SK-N-SH (cell line): Measurements from ENCODE around the gene THYN1. TPM values are rescaled to one million over a fixed set of nuclear protein-coding genes. Genes with fewer than 3 reads are reported as not detected.
A peak's percentile ranks its signal among the peaks of the same experiment; 100 is the strongest.

Experiments used
- CTCF ChIA-PET: fragments of 300-600, 350-600 bp; formaldehyde crosslinking; extraction: SDS; loops from one replicate; lab custom pipeline; 2021; lab: Yijun Ruan, JAX
- POLR2A ChIA-PET: fragments of 350-600 bp; sonication (Branson Sonifier 250); formaldehyde crosslinking; extraction: SDS; loops from one replicate; lab custom pipeline; 2020; ENCODE audit warnings: antibody characterized with exemption, inconsistent platforms; lab: Yijun Ruan, JAX
- DNase-seq: peaks from one replicate; pipeline ENCODE4 v3.0.0; 2012
- H2AFZ ChIP-seq: fragments of 200-600 bp; sonication (generic); 2 replicates; pipeline ENCODE4 v1.8.1; 2016; ENCODE audit warnings: antibody characterized with exemption, mild to moderate bottlenecking, low read depth
- H3F3A ChIP-seq: fragments of 200-600 bp; sonication (generic); replicated peaks from 2 replicates; pipeline ENCODE3; 2016; ENCODE audit warnings: antibody characterized with exemption, mild to moderate bottlenecking; ENCODE audit not compliant: insufficient read depth
- H3K27ac ChIP-seq, 2 experiments: fragments of 200-500 bp in 1 of 2; fragments of 200-600 bp in 1 of 2; sonication (Bioruptor generic) in 1 of 2; sonication (generic), shearing (Covaris generic) in 1 of 2; 2 replicates each; pipeline versions ENCODE4 v1.5.1 to v1.6.1; 2014 to 2016; ENCODE audit warnings: low read depth in 2 of 2, inconsistent platforms in 1 of 2, low read length in 1 of 2, mild to moderate bottlenecking in 1 of 2, mixed read lengths in 1 of 2
- H3K27me3 ChIP-seq: fragments of 200-600 bp; sonication (generic), shearing (Covaris generic); 2 replicates; pipeline ENCODE4 v1.6.1; 2016; ENCODE audit warnings: mixed run types; ENCODE audit not compliant: insufficient read depth
- H3K36me3 ChIP-seq, 2 experiments: fragments of 200-500 bp in 1 of 2; fragments of 200-600 bp in 1 of 2; sonication (Bioruptor generic) in 1 of 2; sonication (generic) in 1 of 2; replicated peaks in 1 of 2; 2 replicates each; pipeline versions ENCODE3 to v1.5.1; 2014 to 2016; ENCODE audit warnings: low read length in 1 of 2, mild to moderate bottlenecking in 1 of 2; ENCODE audit not compliant: insufficient read depth in 2 of 2, control insufficient read depth in 1 of 2
- H3K4me1 ChIP-seq, 2 experiments: fragments of 200-500 bp in 1 of 2; fragments of 200-600 bp in 1 of 2; sonication (Bioruptor generic) in 1 of 2; sonication (generic), shearing (Covaris generic) in 1 of 2; 2 replicates each; pipeline versions ENCODE4 v1.5.1 to v1.6.1; 2014 to 2016; ENCODE audit warnings: low read depth in 1 of 2, low read length in 1 of 2, mixed run types in 1 of 2; ENCODE audit not compliant: insufficient read depth in 2 of 2, control insufficient read depth in 1 of 2
- H3K4me2 ChIP-seq: fragments of 200-600 bp; sonication (generic), shearing (Covaris generic); 2 replicates; pipeline ENCODE4 v1.6.1; 2017; ENCODE audit warnings: mixed run types
- H3K4me3 ChIP-seq, 2 experiments: fragments of 200-500 bp in 1 of 2; fragments of 200-600 bp in 1 of 2; sonication (Bioruptor generic) in 1 of 2; sonication (generic), shearing (Covaris generic) in 1 of 2; 2 replicates each; pipeline versions ENCODE4 v1.5.1 to v1.8.1; 2014 to 2016; ENCODE audit warnings: low read depth in 2 of 2, inconsistent platforms in 1 of 2, low read length in 1 of 2, mild to moderate bottlenecking in 1 of 2, mixed read lengths in 1 of 2, moderate library complexity in 1 of 2
- H3K79me2 ChIP-seq: fragments of 200-600 bp; sonication (generic); 2 replicates; pipeline ENCODE4 v1.8.1; 2017; ENCODE audit warnings: mild to moderate bottlenecking; ENCODE audit not compliant: insufficient read depth
- H3K9ac ChIP-seq: fragments of 200-600 bp; sonication (generic); 2 replicates; pipeline ENCODE4 v1.6.1; 2017; ENCODE audit warnings: mixed run types
- H3K9me2 ChIP-seq: fragments of 200-600 bp; sonication (generic); 2 replicates; pipeline ENCODE4 v1.6.1; 2017; ENCODE audit warnings: mixed run types
- H3K9me3 ChIP-seq: fragments of 200-600 bp; sonication (generic); 2 replicates; pipeline ENCODE4 v1.6.1; 2017; ENCODE audit warnings: mixed run types, mild to moderate bottlenecking, moderate library complexity
- H4K20me1 ChIP-seq: fragments of 200-600 bp; sonication (generic); 2 replicates; pipeline ENCODE4 v1.6.1; 2017; ENCODE audit warnings: mild to moderate bottlenecking, mixed run types; ENCODE audit not compliant: insufficient read depth
- CHD2 ChIP-seq: fragments of 150-350 bp; IDR thresholded peaks from 2 replicates; pipeline ENCODE4 v1.6.1; 2018; ENCODE audit warnings: low read length; ENCODE audit not compliant: partially characterized antibody
- ELF1 ChIP-seq: IDR thresholded peaks from 2 replicates; pipeline ENCODE4 v1.4.0; 2012
- EP300 ChIP-seq, 2 experiments: IDR thresholded peaks; 2 replicates each; pipeline versions ENCODE4 v1.4.0 to v1.6.1; 2012; ENCODE audit warnings: borderline replicate concordance in 1 of 2, low read depth in 1 of 2, low read length in 1 of 2
- FOSL2 ChIP-seq: IDR thresholded peaks from 2 replicates; pipeline ENCODE4 v1.4.0; 2012; ENCODE audit warnings: low read depth, mild to moderate bottlenecking, moderate library complexity, borderline replicate concordance
- FOXJ3 ChIP-seq: sonication (generic); formaldehyde crosslinking; IDR thresholded peaks from 2 replicates; pipeline ENCODE4 v1.5.1; 2020; ENCODE audit warnings: mild to moderate bottlenecking, missing genetic modification reagents
- GABPA ChIP-seq: IDR thresholded peaks from 2 replicates; pipeline ENCODE4 v1.4.0; 2012; ENCODE audit warnings: low read depth, mild to moderate bottlenecking
- GATA2 ChIP-seq: sonication (generic); formaldehyde crosslinking; IDR thresholded peaks from 2 replicates; pipeline ENCODE4 v1.5.0; 2020; ENCODE audit warnings: mild to moderate bottlenecking, missing genetic modification reagents
- IRF3 ChIP-seq: fragments of 150-350 bp; IDR thresholded peaks from 2 replicates; pipeline ENCODE4 v1.6.1; 2016; ENCODE audit warnings: mild to moderate bottlenecking, low read depth, low read length
- JUND ChIP-seq: IDR thresholded peaks from 2 replicates; pipeline ENCODE4 v1.4.0; 2012
- MAX ChIP-seq: IDR thresholded peaks from 2 replicates; pipeline ENCODE4 v1.4.0; 2012; ENCODE audit warnings: low read depth
- MEF2A ChIP-seq: IDR thresholded peaks from 2 replicates; pipeline ENCODE4 v1.4.0; 2012; ENCODE audit warnings: low read depth, borderline replicate concordance
- MXI1 ChIP-seq: IDR thresholded peaks from 2 replicates; pipeline ENCODE4 v1.6.1; 2012; ENCODE audit warnings: mild to moderate bottlenecking, low read depth, low read length, improper control_type of control experiment
- POLR2AphosphoS5 ChIP-seq: IDR thresholded peaks from 2 replicates; pipeline ENCODE4 v1.6.1; 2012; ENCODE audit warnings: low read depth, low read length
- RAD21 ChIP-seq: IDR thresholded peaks from 2 replicates; pipeline ENCODE4 v1.6.1; 2012; ENCODE audit warnings: mild to moderate bottlenecking, low read length
- RFX5 ChIP-seq: IDR thresholded peaks from 2 replicates; pipeline ENCODE4 v1.6.1; 2012; ENCODE audit warnings: mild to moderate bottlenecking, improper control_type of control experiment, low read length
- SMC3 ChIP-seq: IDR thresholded peaks from 2 replicates; pipeline ENCODE4 v1.6.1; 2012; ENCODE audit warnings: low read depth, low read length, improper control_type of control experiment
- TAF1 ChIP-seq: IDR thresholded peaks from 2 replicates; pipeline ENCODE4 v1.6.1; 2012; ENCODE audit warnings: low read depth, mild to moderate bottlenecking, low read length, moderate library complexity, borderline replicate concordance
- TEAD4 ChIP-seq: IDR thresholded peaks from 2 replicates; pipeline ENCODE4 v1.4.0; 2012; ENCODE audit warnings: mild to moderate bottlenecking, borderline replicate concordance; ENCODE audit not compliant: insufficient read depth
- USF1 ChIP-seq: IDR thresholded peaks from 2 replicates; pipeline ENCODE4 v1.4.0; 2012; ENCODE audit warnings: low read depth, borderline replicate concordance
- USF2 ChIP-seq: fragments of 150-350 bp; IDR thresholded peaks from 2 replicates; pipeline ENCODE4 v1.6.1; 2017; ENCODE audit warnings: antibody characterized with exemption, low read length, low read depth, borderline replicate concordance
- WGBS: methylation state at CpG from one replicate; pipeline ENCODE4 v1.1.6; 2017; ENCODE audit warnings: low lambda C conversion rate; 5-methylcytosine and 5-hydroxymethylcytosine counted together
- polyA plus RNA-seq, 3 experiments: library from polyadenylated mRNA; depleted of rRNA; stranded (reverse); fragments of >200 nt; gene quantifications; 2 replicates each; pipeline ENCODE4 v1.2.3, GENCODE V29; 2012

Gene THYN1
- polyA plus RNA-seq, 1 of the 3 experiments (the other 2 are of a cell fraction) = 61.8 TPM

GRCh38 chr11:134253188-134253993 lies at the start of gene THYN1, which contains the start of gene ACAD8 (continued):
- no peak for TF ChIP-seq USF1
- no peak for TF ChIP-seq JUND
- TF ChIP-seq GABPA = peak; percentile 45; the same call in 1 of the 2 replicates
- no peak for TF ChIP-seq USF2
- no peak for TF ChIP-seq RFX5
- peak in 1 of 2 experiments; percentile 23; a peak in 1 of 4 replicates for TF ChIP-seq EP300 (IDR thresholded peaks at IDR 0.05; ENCODE audit: borderline replicate concordance in 1 of 2, low read depth in 1 of 2, low read length in 1 of 2)
- TF ChIP-seq FOXJ3 (CRISPR knock-in tag) = no peak
- no peak for TF ChIP-seq SMC3
- TF ChIP-seq ELF1 = peak; percentile 64
- TF ChIP-seq TAF1 = peak; percentile 65; the same call in 1 of the 2 replicates
- peak; percentile 73 for TF ChIP-seq MXI1
- peak; percentile 86 for TF ChIP-seq CHD2
- TF ChIP-seq, all 33 proteins: peak for 11

GRCh38 chr11:134294664-134295063 lies 41.5 kb upstream of the THYN1 start:
- Histone ChIP-seq H3K4me2 (no peak overlapping the region), H3K9ac (no peak overlapping the region), H3K36me3 (no peaks in the 10 kb centered on the region), H3K79me2 (no peaks in the 10 kb centered on the region), H4K20me1 (no peaks in the 10 kb centered on the region), H3K4me1 (peaks cover 0 to 2% of the 10 kb centered on the region in 2 experiments; a peak in 2 of 4 replicates), H3K27me3 (no peaks in the 10 kb centered on the region), H3K9me3 (no peaks in the 10 kb centered on the region), H3K27ac (no peak overlapping the region), H3K9me2 (no peaks in the 10 kb centered on the region), H2AFZ (no peak overlapping the region), H3K4me3 (no peak overlapping the region), H3F3A (no peaks in the 10 kb centered on the region)
- TF ChIP-seq IRF3 = no peak
- TF ChIP-seq GATA2 (CRISPR knock-in tag) = no peak
- TF ChIP-seq EP300 (IDR thresholded peaks at IDR 0.05; ENCODE audit: borderline replicate concordance in 1 of 2, low read depth in 1 of 2, low read length in 1 of 2) = no peak
- no peak for TF ChIP-seq TAF1
- TF ChIP-seq MAX = no peak
- no peak for TF ChIP-seq RAD21
- no peak for TF ChIP-seq TEAD4
- no peak for TF ChIP-seq FOXJ3 (CRISPR knock-in tag)
- TF ChIP-seq FOSL2 = no peak
- TF ChIP-seq USF2 = no peak
- TF ChIP-seq POLR2AphosphoS5 = no peak
- TF ChIP-seq MEF2A = no peak
- CTCF ChIA-PET = no interaction called here
- WGBS = 52% methylated on average over 9 of the region's 9 CpGs
- POLR2A ChIA-PET = no interaction called here
- no peak for DNase-seq
